ENCODE results near the gene PPP1R2C.

DNA sequence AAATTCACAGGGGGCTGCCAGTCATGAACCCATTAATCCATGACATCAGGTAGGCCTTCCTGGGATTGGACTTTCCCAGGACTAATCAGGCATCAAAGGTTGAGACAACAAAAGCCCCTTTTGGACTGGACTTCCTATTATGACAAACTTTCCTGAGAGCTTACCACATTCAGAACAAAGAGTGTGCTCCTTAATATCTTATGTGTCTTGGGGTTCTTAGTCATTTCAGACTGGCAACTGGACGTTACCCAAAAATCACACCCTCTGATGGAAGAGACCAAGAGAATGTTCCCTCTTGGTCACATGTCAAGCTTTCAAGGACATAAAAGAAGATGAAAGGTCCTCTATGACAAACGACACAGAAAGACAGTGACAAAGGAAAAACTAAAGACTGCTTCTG, 31.6 kb upstream of the PPP1R2C start:
- TF ChIP-seq ZNF274 (IDR thresholded peaks at IDR 0.05; ENCODE audit: low read depth, low read length) (no peak), YY1 (IDR thresholded peaks at IDR 0.05; ENCODE audit: insufficient read depth, insufficient read length) (no peak)
